Endothelial cell of umbilical vein (primary cell): ENCODE results near the gene WDR5.

Source experiments
- CTCF ChIP-seq, 2 donors: IDR thresholded peaks; 1 replicate in 1 of 2; 2 replicates in 1 of 2; pipeline ENCODE4 v1.5.1; 2011; ENCODE audit warnings: low read length in 2 of 2, mild to moderate bottlenecking in 2 of 2, moderate library complexity in 2 of 2, control low read depth in 1 of 2, inconsistent platforms in 1 of 2, low read depth in 1 of 2; ENCODE audit not compliant: insufficient read depth in 1 of 2; ENCODE audit errors: extremely low read depth in 1 of 2
- POLR2A ChIP-seq: IDR thresholded peaks from 2 replicates; pipeline ENCODE4 v1.6.1; 2012; ENCODE audit warnings: low read depth, mild to moderate bottlenecking, control low read depth, low read length

DNA sequence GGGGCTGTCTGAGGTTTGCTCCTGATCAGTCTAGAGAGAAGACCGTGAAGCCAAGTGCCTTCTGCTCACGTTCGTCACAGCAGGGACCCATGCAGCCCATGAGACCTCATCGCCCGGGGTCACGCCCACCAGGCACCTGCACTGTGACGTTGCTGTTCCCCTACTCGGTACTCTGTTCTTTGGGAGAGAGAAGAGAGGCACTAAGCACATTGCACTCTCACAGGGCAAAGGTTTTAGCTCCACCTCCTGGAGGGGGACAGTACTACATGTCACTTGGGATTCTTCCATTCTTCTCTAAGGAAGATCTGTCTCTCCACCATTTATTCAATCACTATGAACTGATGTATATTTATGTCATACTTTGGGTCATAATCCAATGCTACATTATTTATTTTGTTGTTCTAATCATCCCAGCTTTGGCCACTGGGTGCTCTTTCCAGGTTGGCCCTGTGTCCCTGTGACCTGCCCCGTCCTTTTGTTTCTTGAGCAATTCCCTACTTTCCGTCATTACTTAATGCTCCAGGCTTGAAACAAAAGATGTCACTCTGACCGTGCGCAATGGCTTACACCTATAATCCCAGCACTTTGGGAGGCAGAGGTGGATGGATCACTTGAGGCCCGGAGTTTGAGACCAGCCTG lies 36.6 kb upstream of the WDR5 start:
- TF ChIP-seq CTCF (IDR thresholded peaks at IDR 0.05; ENCODE audit: extremely low read depth in 1 of 2, insufficient read depth in 1 of 2, low read depth in 1 of 2, low read length in 2 of 2), result peak; percentile 63 to 75
- no peak for TF ChIP-seq POLR2A
